A673 (cell line): ENCODE measurements around the gene CCM2. TPM values are rescaled to one million over a fixed set of nuclear protein-coding genes. Genes with fewer than 3 reads are reported as not detected.

ENCODE experiments used
- BruUV-seq: library from RNA; stranded (reverse); fragments of 400-500 nt; replicated peaks from 2 replicates; lab custom pipeline; 2021; lab: Mats Ljungman, UMichigan
- CTCF ChIA-PET: fragments of 300-600 bp; sonication (Branson Sonifier 250); formaldehyde crosslinking; loops from one replicate; lab custom pipeline; 2022; ENCODE audit warnings: antibody characterized with exemption; lab: Charles Lee
- POLR2A ChIA-PET: fragments of 300-600 bp; sonication (Branson Sonifier 250); formaldehyde crosslinking; loops from one replicate; lab custom pipeline; 2022; ENCODE audit warnings: antibody characterized with exemption; ENCODE audit not compliant: low non-redundant PET; lab: Charles Lee
- DNase-seq: peaks from one replicate; pipeline ENCODE4 v3.0.0-alpha.2; 2015; ENCODE audit warnings: low spot score
- H3K27ac ChIP-seq: fragments of 200-600 bp; sonication (generic); 2 replicates; pipeline ENCODE4 v1.5.1; 2016; ENCODE audit warnings: mixed run types, low read depth, mild to moderate bottlenecking, mixed read lengths, antibody characterized with exemption, low read length; ENCODE audit not compliant: poor library complexity, severe bottlenecking
- H3K27me3 ChIP-seq: fragments of 200-600 bp; sonication (generic); replicated peaks from 2 replicates; pipeline ENCODE4 v1.6.1; 2017; ENCODE audit warnings: mixed run types, low read depth, mild to moderate bottlenecking, mixed read lengths, antibody characterized with exemption, low read length; ENCODE audit not compliant: insufficient read depth, poor library complexity
- H3K36me3 ChIP-seq: fragments of 200-600 bp; sonication (generic); 2 replicates; pipeline ENCODE4 v1.6.1; 2016; ENCODE audit warnings: mixed run types, mild to moderate bottlenecking, mixed read lengths, antibody characterized with exemption, low read length; ENCODE audit not compliant: insufficient read depth, poor library complexity, severe bottlenecking
- H3K4me1 ChIP-seq: fragments of 200-600 bp; sonication (generic); 2 replicates; pipeline ENCODE4 v1.6.1; 2017; ENCODE audit warnings: mixed run types, mild to moderate bottlenecking, mixed read lengths, antibody characterized with exemption, low read length; ENCODE audit not compliant: insufficient read depth, poor library complexity, severe bottlenecking
- H3K4me3 ChIP-seq: fragments of 200-600 bp; sonication (generic); 2 replicates; pipeline ENCODE4 v1.5.1; 2016; ENCODE audit warnings: low read depth, mixed run types, mild to moderate bottlenecking, mixed read lengths, low read length; ENCODE audit not compliant: poor library complexity, severe bottlenecking
- H3K9me3 ChIP-seq: fragments of 200-600 bp; sonication (generic); 2 replicates; pipeline ENCODE4 v1.6.1; 2016; ENCODE audit warnings: mixed run types, low read depth, mild to moderate bottlenecking, mixed read lengths, antibody characterized with exemption, low read length; ENCODE audit not compliant: poor library complexity, severe bottlenecking
- EZH2 ChIP-seq: fragments of 200-600 bp; sonication (generic); IDR thresholded peaks from 2 replicates; pipeline ENCODE4 v1.6.1; 2017; ENCODE audit warnings: borderline replicate concordance, low read depth, mild to moderate bottlenecking, mixed read lengths, antibody characterized with exemption, low read length; ENCODE audit not compliant: poor library complexity, severe bottlenecking
- intact Hi-C: fragments of 100-400 bp; cut with micrococcal nuclease; formaldehyde crosslinking; loops from one replicate; pipeline ENCODE4 v1.10.0; 2022; ENCODE audit not compliant: unreplicated experiment
- total RNA-seq: library from RNA; stranded (reverse); gene quantifications from 2 replicates; pipeline ENCODE4 v1.2.3, GENCODE V29; 2021
- TF ChIP-seq, protein P1 (sequence below): fragments of 300-800, 200-600 bp; sonication (generic); conservative IDR thresholded peaks from 2 replicates; pipeline ENCODE4 v1.5.1; 2017; ENCODE audit warnings: low read depth, mild to moderate bottlenecking, antibody characterized with exemption, low read length, moderate library complexity, mixed read lengths

Gene CCM2
- total RNA-seq, 1 experiment from 2014 or later: 35.2 TPM

DNA sequence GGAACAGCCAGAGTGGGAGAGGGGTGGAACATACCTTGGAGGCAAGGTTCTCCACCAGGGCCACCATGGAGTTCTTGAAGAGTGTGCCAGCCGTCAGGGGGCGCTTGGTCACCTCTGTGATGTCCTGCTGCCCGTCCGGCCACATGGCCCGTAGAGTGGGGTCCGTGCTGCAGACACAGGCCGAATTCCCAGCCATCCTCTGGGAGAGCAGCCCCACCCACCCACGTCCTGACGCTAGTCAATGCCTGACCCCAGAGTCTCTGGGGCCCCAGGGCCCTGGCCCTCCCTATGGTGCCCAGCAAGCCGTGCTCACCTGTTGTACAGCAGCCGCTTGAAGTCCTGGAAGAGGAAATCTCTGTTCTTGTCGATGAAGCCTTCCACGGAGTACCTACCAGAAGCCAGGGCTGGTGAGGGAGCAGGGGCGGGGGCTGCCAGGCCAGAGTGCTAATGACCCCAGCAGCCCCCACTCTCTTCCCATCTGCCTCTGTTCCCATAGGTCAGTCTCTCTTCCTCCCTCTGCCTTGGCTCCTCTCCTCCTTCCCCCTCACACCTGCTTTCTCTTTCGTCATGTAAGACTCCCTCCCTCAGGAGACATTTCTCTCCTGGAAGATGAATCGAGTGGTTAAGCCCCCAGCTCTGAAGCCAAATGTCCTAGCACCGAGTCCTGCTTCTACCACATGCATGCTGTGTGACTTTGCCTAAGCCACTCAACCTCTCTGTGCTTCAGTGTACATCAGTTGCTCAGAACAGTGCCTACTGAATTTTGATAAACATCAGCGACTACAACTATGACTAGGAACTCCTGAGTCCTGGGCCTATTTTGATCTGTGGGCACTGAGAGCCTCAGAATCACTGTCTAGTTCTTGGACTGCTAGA is 32.2 kb upstream of the CCM2 start:
- no TSS peak for BruUV-seq
- POLR2A ChIA-PET: no interaction called here
- intact Hi-C loops: no loop called here

DNA sequence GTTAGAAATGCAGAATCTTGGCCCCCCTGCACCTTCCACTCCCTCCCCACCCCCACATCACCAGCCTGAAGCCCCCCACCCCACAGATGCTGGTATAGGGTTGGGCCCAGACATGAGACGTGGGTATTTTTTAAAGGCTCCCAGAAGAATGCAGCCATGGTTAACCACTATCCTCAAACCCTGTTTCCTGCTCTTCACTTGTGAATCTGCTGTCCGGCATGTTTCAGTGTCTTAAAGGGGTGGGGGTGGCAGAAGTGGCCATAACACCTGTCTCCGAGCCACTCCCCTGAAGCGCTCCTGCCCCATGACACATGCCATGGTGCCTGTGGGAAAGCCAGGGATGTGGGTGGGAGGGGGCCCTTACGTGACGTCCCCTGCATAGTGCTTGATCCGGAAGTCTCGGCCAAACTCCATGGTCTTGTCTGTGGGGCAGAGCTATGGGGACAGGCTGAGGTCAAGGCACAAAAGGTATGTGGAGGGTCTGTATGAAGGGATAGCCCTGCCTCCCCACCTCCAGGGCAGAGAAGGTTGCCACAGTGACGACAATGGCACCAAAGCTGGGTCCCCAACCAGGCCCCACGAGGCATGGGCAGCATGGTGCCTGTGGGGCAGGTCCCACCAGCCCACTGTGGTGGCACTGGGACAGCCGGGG is 30.8 kb upstream of the CCM2 start:
- no peak for DNase-seq
- TF ChIP-seq, protein P1, sequence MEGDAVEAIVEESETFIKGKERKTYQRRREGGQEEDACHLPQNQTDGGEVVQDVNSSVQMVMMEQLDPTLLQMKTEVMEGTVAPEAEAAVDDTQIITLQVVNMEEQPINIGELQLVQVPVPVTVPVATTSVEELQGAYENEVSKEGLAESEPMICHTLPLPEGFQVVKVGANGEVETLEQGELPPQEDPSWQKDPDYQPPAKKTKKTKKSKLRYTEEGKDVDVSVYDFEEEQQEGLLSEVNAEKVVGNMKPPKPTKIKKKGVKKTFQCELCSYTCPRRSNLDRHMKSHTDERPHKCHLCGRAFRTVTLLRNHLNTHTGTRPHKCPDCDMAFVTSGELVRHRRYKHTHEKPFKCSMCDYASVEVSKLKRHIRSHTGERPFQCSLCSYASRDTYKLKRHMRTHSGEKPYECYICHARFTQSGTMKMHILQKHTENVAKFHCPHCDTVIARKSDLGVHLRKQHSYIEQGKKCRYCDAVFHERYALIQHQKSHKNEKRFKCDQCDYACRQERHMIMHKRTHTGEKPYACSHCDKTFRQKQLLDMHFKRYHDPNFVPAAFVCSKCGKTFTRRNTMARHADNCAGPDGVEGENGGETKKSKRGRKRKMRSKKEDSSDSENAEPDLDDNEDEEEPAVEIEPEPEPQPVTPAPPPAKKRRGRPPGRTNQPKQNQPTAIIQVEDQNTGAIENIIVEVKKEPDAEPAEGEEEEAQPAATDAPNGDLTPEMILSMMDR: no peak
- no peak for TF ChIP-seq EZH2
- Histone ChIP-seq H3K27ac (no peak overlapping the region), H3K9me3 (no peaks in the 10 kb centered on the region), H3K4me3 (no peak overlapping the region), H3K36me3 (no peaks in the 10 kb centered on the region), H3K27me3 (no peaks in the 10 kb centered on the region), H3K4me1 (no peaks in the 10 kb centered on the region)
- POLR2A ChIA-PET: no interaction called here
- no TSS peak for BruUV-seq
- CTCF ChIA-PET: interaction anchor here (0.6 kb wide), 1 partner anchor 122 kb away, joined by 10 read pairs; no protein-coding TSS in a partner anchor
- intact Hi-C loops: no loop called here

More for the DNA sequence above, 32.2 kb upstream of the CCM2 start:
- CTCF ChIA-PET: no interaction called here
- Histone ChIP-seq H3K4me1 (no peaks in the 10 kb centered on the region), H3K4me3 (no peak overlapping the region), H3K36me3 (no peaks in the 10 kb centered on the region), H3K27me3 (peaks cover 6% of the 10 kb centered on the region), H3K9me3 (no peaks in the 10 kb centered on the region), H3K27ac (no peak overlapping the region)
- DNase-seq: no peak
- TF ChIP-seq, protein P1: no peak
- no peak for TF ChIP-seq EZH2

- no peak for TF ChIP-seq EZH2
- TF ChIP-seq, protein P1: no peak
- no peaks in the 10 kb centered on the region for H3K27me3 ChIP-seq
- no peaks in the 10 kb centered on the region for H3K4me1 ChIP-seq
- no peak overlapping the region for H3K4me3 ChIP-seq
- CTCF ChIA-PET: no interaction called here
- POLR2A ChIA-PET: interaction anchor here (0.5 kb wide), 1 partner anchor 1318 kb away, joined by 3 read pairs; no protein-coding TSS in a partner anchor
- no peak overlapping the region for H3K27ac ChIP-seq
- no peak for DNase-seq
- H3K36me3 ChIP-seq: no peaks in the 10 kb centered on the region
- BruUV-seq: no TSS peak
- intact Hi-C loops: no loop called here
- H3K9me3 ChIP-seq: no peaks in the 10 kb centered on the region
Measured at GRCh38 chr7:44969701-44970522, 30.1 kb upstream of the CCM2 start.
